ENCODE results near the gene PLAAT1.

- TF ChIP-seq POLR2A (IDR thresholded peaks at IDR 0.05) (no peak), CTCF (IDR thresholded peaks at IDR 0.05) (no peak)
These were observed 29.0 kb upstream of the PLAAT1 start for GRCh38 chr3:193211984-193212383.

Data from right lobe of liver (tissue), 4 donors.